IMR-90 (cell line): ENCODE measurements around the gene GPER1. TPM values are rescaled to one million over a fixed set of nuclear protein-coding genes. Genes with fewer than 3 reads are reported as not detected.

ENCODE experiments used
- ATAC-seq: fragments of 200-7000 bp; cut with Tn5 transposase; 2 replicates; pipeline ENCODE4 v1.9.1; 2020; ENCODE audit warnings: low read depth, mild to moderate bottlenecking, moderate library complexity
- BruUV-seq: library from RNA; stranded (reverse); fragments of 400-500 nt; replicated peaks from 2 replicates; lab custom pipeline; 2021; lab: Mats Ljungman, UMichigan
- CTCF ChIA-PET: fragments of 300-600 bp; formaldehyde crosslinking; extraction: SDS; loops from one replicate; lab custom pipeline; 2021; ENCODE audit warnings: antibody characterized with exemption; lab: Yijun Ruan, JAX
- POLR2A ChIA-PET: fragments of 300-600 bp; sonication (Branson Sonifier 250); formaldehyde crosslinking; loops from one replicate; lab custom pipeline; 2022; ENCODE audit warnings: antibody characterized with exemption; ENCODE audit not compliant: unreplicated experiment; lab: Charles Lee
- DNase-seq: peaks from one replicate; pipeline ENCODE4 v3.0.0; 2013
- H2AFZ ChIP-seq: replicated peaks from 2 replicates; pipeline ENCODE3; 2013; ENCODE audit warnings: low read length, mild to moderate bottlenecking; ENCODE audit not compliant: poor library complexity
- H2AK5ac ChIP-seq: 2 replicates; pipeline ENCODE4 v1.6.1; 2013; ENCODE audit warnings: low read depth, low read length, inconsistent platforms
- H2AK9ac ChIP-seq: replicated peaks from 2 replicates; pipeline ENCODE3; 2013; ENCODE audit warnings: mild to moderate bottlenecking, low read depth, low read length, moderate library complexity; ENCODE audit not compliant: poor library complexity
- H2BK120ac ChIP-seq: 2 replicates; pipeline ENCODE4 v1.6.1; 2013; ENCODE audit warnings: low read depth, low read length, inconsistent platforms
- H2BK15ac ChIP-seq: 3 replicates; pipeline ENCODE4 v1.6.1; 2013; ENCODE audit warnings: low read depth, low read length, inconsistent platforms
- H2BK20ac ChIP-seq: 2 replicates; pipeline ENCODE4 v1.6.1; 2013; ENCODE audit warnings: low read depth, mild to moderate bottlenecking, inconsistent platforms, low read length, moderate library complexity
- H2BK5ac ChIP-seq: 2 replicates; pipeline ENCODE4 v1.6.1; 2013; ENCODE audit warnings: mild to moderate bottlenecking, low read depth, low read length, inconsistent platforms; ENCODE audit not compliant: poor library complexity, severe bottlenecking
- H3K14ac ChIP-seq: replicated peaks from 2 replicates; pipeline ENCODE4 v1.6.1; 2013; ENCODE audit warnings: low read depth, low read length, inconsistent platforms
- H3K18ac ChIP-seq: 2 replicates; pipeline ENCODE4 v1.6.1; 2013; ENCODE audit warnings: low read depth, low read length, control low read depth
- H3K23ac ChIP-seq: 2 replicates; pipeline ENCODE4 v1.6.1; 2013; ENCODE audit warnings: low read depth, low read length, inconsistent platforms
- H3K27ac ChIP-seq: 2 replicates; pipeline ENCODE4 v1.5.1; 2013; ENCODE audit warnings: mild to moderate bottlenecking, control low read depth, low read length; ENCODE audit not compliant: insufficient read depth
- H3K27me3 ChIP-seq: 2 replicates; pipeline ENCODE4 v1.6.1; 2013; ENCODE audit warnings: low read length; ENCODE audit not compliant: control insufficient read depth, insufficient read depth
- H3K36me3 ChIP-seq: 2 replicates; pipeline ENCODE4 v1.6.1; 2013; ENCODE audit warnings: low read length, mixed read lengths; ENCODE audit not compliant: control insufficient read depth, insufficient read depth
- H3K4ac ChIP-seq: 2 replicates; pipeline ENCODE4 v1.6.1; 2013; ENCODE audit warnings: low read depth, low read length, inconsistent platforms
- H3K4me1 ChIP-seq: 2 replicates; pipeline ENCODE4 v1.6.1; 2013; ENCODE audit warnings: low read length, mixed read lengths; ENCODE audit not compliant: control insufficient read depth, insufficient read depth
- H3K4me2 ChIP-seq: 2 replicates; pipeline ENCODE4 v1.6.1; 2013; ENCODE audit warnings: low read depth, mild to moderate bottlenecking, control low read depth, low read length, moderate library complexity
- H3K4me3 ChIP-seq: 2 replicates; pipeline ENCODE4 v1.5.1; 2013; ENCODE audit warnings: low read depth, mild to moderate bottlenecking, control low read depth, low read length, moderate library complexity; ENCODE audit not compliant: insufficient read depth
- H3K56ac ChIP-seq: 2 replicates; pipeline ENCODE4 v1.6.1; 2013; ENCODE audit warnings: low read length, inconsistent platforms; ENCODE audit not compliant: insufficient read depth; ENCODE audit errors: extremely low read depth
- H3K79me1 ChIP-seq, 2 experiments: 2 replicates each; pipeline ENCODE4 v1.6.1; 2013; ENCODE audit warnings: low read length in 2 of 2, inconsistent platforms in 1 of 2, low read depth in 1 of 2
- H3K9ac ChIP-seq: 2 replicates; pipeline ENCODE4 v1.6.1; 2013; ENCODE audit warnings: low read depth, low read length, control low read depth
- H3K9me1 ChIP-seq: 2 replicates; pipeline ENCODE4 v1.6.1; 2013; ENCODE audit warnings: low read length, inconsistent platforms; ENCODE audit not compliant: insufficient read depth
- H3K9me3 ChIP-seq: 2 replicates; pipeline ENCODE4 v1.6.1; 2013; ENCODE audit warnings: low read length; ENCODE audit not compliant: control insufficient read depth, insufficient read depth
- H4K20me1 ChIP-seq: 2 replicates; pipeline ENCODE4 v1.6.1; 2013; ENCODE audit warnings: low read length, inconsistent platforms; ENCODE audit not compliant: insufficient read depth
- H4K5ac ChIP-seq: 2 replicates; pipeline ENCODE4 v1.6.1; 2013; ENCODE audit warnings: mild to moderate bottlenecking, low read depth, low read length, control low read depth
- H4K8ac ChIP-seq, 2 experiments: 2 replicates each; pipeline ENCODE4 v1.6.1; 2013; ENCODE audit warnings: low read depth in 2 of 2, low read length in 2 of 2, control low read depth in 1 of 2, inconsistent platforms in 1 of 2
- H4K91ac ChIP-seq: 2 replicates; pipeline ENCODE4 v1.6.1; 2013; ENCODE audit warnings: low read depth, low read length, inconsistent platforms; ENCODE audit not compliant: insufficient read depth
- CTCF ChIP-seq: conservative IDR thresholded peaks from 2 replicates; pipeline ENCODE4 v1.5.1; 2012; ENCODE audit warnings: mild to moderate bottlenecking, low read depth, low read length, improper control_type of control experiment
- MAZ ChIP-seq: IDR thresholded peaks from 2 replicates; pipeline ENCODE4 v1.6.1; 2012; ENCODE audit warnings: low read depth, mild to moderate bottlenecking, low read length, improper control_type of control experiment, moderate library complexity, borderline replicate concordance
- NFE2L2 ChIP-seq: fragments of 150-350 bp; IDR thresholded peaks from 2 replicates; pipeline ENCODE4 v1.6.1; 2016; ENCODE audit warnings: low read depth, mild to moderate bottlenecking, low read length
- RCOR1 ChIP-seq: IDR thresholded peaks from 2 replicates; pipeline ENCODE4 v1.6.1; 2012; ENCODE audit warnings: mild to moderate bottlenecking, low read length, improper control_type of control experiment; ENCODE audit not compliant: insufficient replicate concordance
- RFX5 ChIP-seq: IDR thresholded peaks from 2 replicates; pipeline ENCODE4 v1.8.0; 2012; ENCODE audit warnings: low read depth, mild to moderate bottlenecking, low read length, moderate library complexity
- SMC3 ChIP-seq: fragments of 150-350 bp; IDR thresholded peaks from 2 replicates; pipeline ENCODE4 v1.6.1; 2016; ENCODE audit warnings: low read depth, mild to moderate bottlenecking, antibody characterized with exemption, low read length, moderate library complexity
- WGBS, 2 experiments: methylation state at CpG; one replicate each; pipeline versions ENCODE4 v1.1.5 to v1.1.7; 2013; ENCODE audit warnings: missing lambda C conversion rate in 2 of 2; ENCODE audit not compliant: insufficient read length in 1 of 2; ENCODE audit errors: extremely low coverage in 2 of 2; 5-methylcytosine and 5-hydroxymethylcytosine counted together
- dilution Hi-C: fragments of 300-500 bp; cut with HindIII; formaldehyde crosslinking; loops from one replicate; pipeline ENCODE4 v1.14.3; 2018; ENCODE audit warnings: low sequenced_read_pairs; ENCODE audit not compliant: unreplicated experiment
- in situ Hi-C: fragments of 300-500 bp; cut with MboI; formaldehyde crosslinking; loops from 3 replicates; pipeline ENCODE4 v1.14.3; 2019; ENCODE audit warnings: low sequenced_read_pairs, inconsistent platforms, mixed read lengths
- intact Hi-C: fragments of 100-400 bp; cut with micrococcal nuclease; formaldehyde crosslinking; loops from 2 replicates; pipeline ENCODE4 v1.10.0; 2022
- polyA plus RNA-seq, 3 experiments: library from polyadenylated mRNA; depleted of rRNA; stranded (reverse); fragments of >200 nt; gene quantifications; 2 replicates each; pipeline ENCODE4 v1.2.3, GENCODE V29; 2012; ENCODE audit warnings: low replicate concordance in 1 of 3
- total RNA-seq: library from RNA; depleted of rRNA; stranded (reverse); fragments of >200 nt; gene quantifications from 2 replicates; pipeline ENCODE4 v1.2.3, GENCODE V29; 2012

The GPER1 gene
- total and polyA plus RNA-seq, 2 of the 4 experiments (the other 2 are of a cell fraction), result 2.0 to 5.8 TPM

DNA sequence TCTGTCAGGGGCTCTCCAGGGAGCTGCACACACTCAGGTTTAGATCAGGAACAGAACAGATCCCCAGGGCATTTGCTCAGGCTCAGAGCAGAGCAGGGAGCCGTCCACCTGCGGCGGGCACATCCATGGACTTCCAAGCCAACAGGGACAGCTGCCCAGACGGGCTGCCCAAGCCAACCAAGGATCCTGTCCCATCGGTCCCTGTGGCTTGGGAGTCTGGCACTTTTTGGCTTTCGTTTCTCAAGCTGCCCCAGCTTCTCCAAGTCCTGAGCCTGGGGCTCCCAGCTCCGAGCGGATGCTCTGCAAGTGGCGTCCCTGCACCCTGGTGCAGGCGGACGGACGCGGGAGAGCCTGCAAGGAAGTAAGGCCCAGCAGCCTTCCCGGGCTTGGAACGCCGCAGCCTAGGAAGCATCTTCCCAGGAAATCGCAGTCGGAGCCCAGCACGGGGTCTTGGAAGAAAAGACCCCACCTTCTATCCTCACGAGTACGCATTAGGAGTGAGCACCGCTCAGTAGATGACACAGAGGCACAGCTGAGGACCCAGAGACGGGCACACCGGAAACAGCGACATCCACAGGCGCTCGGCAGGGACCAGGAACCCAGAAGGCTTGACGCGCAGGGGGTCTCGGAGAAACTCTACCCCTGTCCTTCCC is 37.5 kb upstream of the GPER1 start:
- POLR2A ChIA-PET, result no interaction called here

More for the DNA sequence above, 37.5 kb upstream of the GPER1 start:
- no peak overlapping the region for H4K8ac ChIP-seq
- dilution Hi-C loops (no loop called here), intact Hi-C loops (no loop called here), in situ Hi-C loops (no loop called here)
- no peaks in the 10 kb centered on the region for H3K9me1 ChIP-seq
- BruUV-seq, result no TSS peak
- no peak overlapping the region for H3K27ac ChIP-seq
- no peak overlapping the region for H3K4me2 ChIP-seq
- CTCF ChIA-PET, result no interaction called here
- WGBS, 2 experiments, result 90% methylated on average over 4 of the region's 30 CpGs; no CpG with 5 or more reads in 1 of the 2 experiments
- H3K79me1 ChIP-seq, result peaks cover 3 to 13% of the 10 kb centered on the region in 2 experiments; a peak in 1 of 4 replicates
- H3K4ac ChIP-seq, result no peak overlapping the region
- no peak overlapping the region for H4K91ac ChIP-seq
- no peaks in the 10 kb centered on the region for H3K9me3 ChIP-seq
- peak overlapping the region; percentile 37 for H2AK9ac ChIP-seq
- H3K9ac ChIP-seq, result no peak overlapping the region
- H4K5ac ChIP-seq, result no peak overlapping the region
- H3K14ac ChIP-seq, result no peak overlapping the region
- H3K4me1 ChIP-seq, result no peaks in the 10 kb centered on the region; the same call in 1 of the 2 replicates
- no peak for ATAC-seq
- no peaks in the 10 kb centered on the region for H3K27me3 ChIP-seq
- TF ChIP-seq RFX5, result no peak
- TF ChIP-seq MAZ, result no peak
- TF ChIP-seq NFE2L2, result no peak
- TF ChIP-seq SMC3, result no peak
- no peak for TF ChIP-seq CTCF
- TF ChIP-seq RCOR1, result no peak
- H2AK5ac ChIP-seq, result no peak overlapping the region
- H4K20me1 ChIP-seq, result peaks cover 26% of the 10 kb centered on the region
- no peak overlapping the region for H2BK20ac ChIP-seq
- H2BK120ac ChIP-seq, result no peak overlapping the region
- H2AFZ ChIP-seq, result no peak overlapping the region
- H3K56ac ChIP-seq, result no peak overlapping the region
- no peak overlapping the region for H2BK15ac ChIP-seq
- no peak for DNase-seq
- H2BK5ac ChIP-seq, result no peak overlapping the region
- H3K18ac ChIP-seq, result no peak overlapping the region
- no peaks in the 10 kb centered on the region for H3K36me3 ChIP-seq
- no peak overlapping the region for H3K4me3 ChIP-seq
- no peak overlapping the region for H3K23ac ChIP-seq
